H1 (cell line): ENCODE results near the gene RPGR.

Experiments
- CHD2 ChIP-seq: IDR thresholded peaks from 2 replicates; pipeline ENCODE4 v1.6.1; 2012; ENCODE audit warnings: low read length, improper control_type of control experiment
- EZH2 ChIP-seq: fragments of 200-600 bp; sonication (generic); IDR thresholded peaks from 2 replicates; pipeline ENCODE4 v1.7.1; 2012; ENCODE audit warnings: low read depth, mild to moderate bottlenecking, moderate library complexity, low read length, inconsistent platforms; ENCODE audit not compliant: severe bottlenecking
- MAX ChIP-seq: IDR thresholded peaks from 2 replicates; pipeline ENCODE4 v1.6.1; 2012; ENCODE audit warnings: inconsistent platforms
- POLR2A ChIP-seq, 2 experiments: IDR thresholded peaks; 1 replicate in 1 of 2; 2 replicates in 1 of 2; pipeline ENCODE4 v1.6.1; 2011; ENCODE audit warnings: low read depth in 2 of 2, low read length in 2 of 2, mild to moderate bottlenecking in 2 of 2; ENCODE audit errors: control extremely low read depth in 1 of 2

- TF ChIP-seq CHD2 (no peak), EZH2 (no peak), MAX (no peak), POLR2A (IDR thresholded peaks at IDR 0.05; ENCODE audit: control extremely low read depth in 1 of 2, low read depth in 2 of 2, low read length in 2 of 2) (no peak)
These were observed 35.7 kb upstream of the RPGR start for GRCh38 chrX:38363046-38363445.
